Ovary (tissue), 3 donors: ENCODE measurements around the gene IFIT5.

Experiments
- EP300 ChIP-seq: sonication (generic); formaldehyde crosslinking; IDR thresholded peaks from one replicate; pipeline ENCODE4 v1.6.1; 2017; ENCODE audit warnings: antibody characterized with exemption
- TF ChIP-seq, protein P1 (sequence below), 3 donors: fragments of 450-650 bp in 2 of 3; fragments of 200-600 bp in 1 of 3; IDR thresholded peaks; one replicate each; pipeline versions ENCODE4 v1.5.1 to v1.8.0; 2016 to 2022; ENCODE audit warnings: antibody characterized with exemption in 3 of 3, mild to moderate bottlenecking in 1 of 3
- donor health status: DM: no; HTN: no; CAD: no.

DNA sequence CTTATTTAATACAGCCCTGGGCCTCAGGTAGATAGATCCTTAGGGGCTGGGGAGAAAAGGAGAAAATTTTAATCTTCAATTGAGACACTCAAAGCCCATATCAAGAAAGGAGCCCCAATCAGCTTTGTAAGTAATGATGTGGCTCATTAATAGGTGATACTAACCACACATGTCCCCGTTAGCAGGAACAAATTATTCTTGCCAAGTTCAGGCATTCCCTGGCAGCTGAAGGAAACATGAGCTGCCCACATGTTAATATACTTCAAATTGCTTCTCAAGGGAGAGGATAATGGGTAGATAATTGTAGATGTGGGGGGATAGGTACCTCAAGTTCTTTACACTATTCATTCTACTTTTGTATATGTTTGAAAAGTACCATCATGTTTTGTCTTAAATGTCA is 14.5 kb downstream of the IFIT5 start:
- TF ChIP-seq EP300, result no peak
- TF ChIP-seq, protein P1, sequence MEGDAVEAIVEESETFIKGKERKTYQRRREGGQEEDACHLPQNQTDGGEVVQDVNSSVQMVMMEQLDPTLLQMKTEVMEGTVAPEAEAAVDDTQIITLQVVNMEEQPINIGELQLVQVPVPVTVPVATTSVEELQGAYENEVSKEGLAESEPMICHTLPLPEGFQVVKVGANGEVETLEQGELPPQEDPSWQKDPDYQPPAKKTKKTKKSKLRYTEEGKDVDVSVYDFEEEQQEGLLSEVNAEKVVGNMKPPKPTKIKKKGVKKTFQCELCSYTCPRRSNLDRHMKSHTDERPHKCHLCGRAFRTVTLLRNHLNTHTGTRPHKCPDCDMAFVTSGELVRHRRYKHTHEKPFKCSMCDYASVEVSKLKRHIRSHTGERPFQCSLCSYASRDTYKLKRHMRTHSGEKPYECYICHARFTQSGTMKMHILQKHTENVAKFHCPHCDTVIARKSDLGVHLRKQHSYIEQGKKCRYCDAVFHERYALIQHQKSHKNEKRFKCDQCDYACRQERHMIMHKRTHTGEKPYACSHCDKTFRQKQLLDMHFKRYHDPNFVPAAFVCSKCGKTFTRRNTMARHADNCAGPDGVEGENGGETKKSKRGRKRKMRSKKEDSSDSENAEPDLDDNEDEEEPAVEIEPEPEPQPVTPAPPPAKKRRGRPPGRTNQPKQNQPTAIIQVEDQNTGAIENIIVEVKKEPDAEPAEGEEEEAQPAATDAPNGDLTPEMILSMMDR (IDR thresholded peaks at IDR 0.05), result no peak
